Parathyroid adenoma (tissue), 2 donors: ENCODE results near the gene KDELR3.

Source experiments
- H2AFZ ChIP-seq: fragments of 300-600 bp; sonication (generic); one replicate; pipeline ENCODE4 v1.7.0; 2017; ENCODE audit warnings: antibody characterized with exemption, mild to moderate bottlenecking
- H3K27ac ChIP-seq: fragments of 300-600 bp; sonication (generic); one replicate; pipeline ENCODE4 v1.7.0; 2017
- H3K27me3 ChIP-seq: fragments of 300-600 bp; sonication (generic); one replicate; pipeline ENCODE4 v1.7.0; 2017; ENCODE audit warnings: low read length; ENCODE audit not compliant: control insufficient read depth, insufficient read depth
- H3K36me3 ChIP-seq: fragments of 300-600 bp; sonication (generic); one replicate; pipeline ENCODE4 v1.7.0; 2017; ENCODE audit warnings: low read length; ENCODE audit not compliant: control insufficient read depth, insufficient read depth
- H3K4me1 ChIP-seq: fragments of 300-600 bp; sonication (generic); one replicate; pipeline ENCODE4 v1.7.0; 2017; ENCODE audit warnings: control low read depth
- H3K4me2 ChIP-seq: fragments of 300-600 bp; sonication (generic); one replicate; pipeline ENCODE4 v1.7.0; 2017; ENCODE audit warnings: low read length
- H3K4me3 ChIP-seq: fragments of 300-600 bp; sonication (generic); one replicate; pipeline ENCODE4 v1.7.0; 2017; ENCODE audit warnings: low read depth, low read length
- H3K79me2 ChIP-seq: fragments of 300-600 bp; sonication (generic); one replicate; pipeline ENCODE4 v1.7.0; 2017; ENCODE audit warnings: control low read depth
- H3K9ac ChIP-seq: fragments of 300-600 bp; sonication (generic); one replicate; pipeline ENCODE4 v1.7.0; 2017; ENCODE audit warnings: mild to moderate bottlenecking
- H3K9me3 ChIP-seq: fragments of 300-600 bp; sonication (generic); one replicate; pipeline ENCODE4 v1.7.0; 2017; ENCODE audit warnings: low read length; ENCODE audit not compliant: control insufficient read depth
- CTCF ChIP-seq: fragments of 300-600 bp; sonication (generic); IDR thresholded peaks from one replicate; pipeline ENCODE4 v1.7.0; 2017; ENCODE audit warnings: antibody characterized with exemption, mild to moderate bottlenecking
- donor health status: primary hyperparathyroidism.

Gene KDELR3

GRCh38 chr22:38461057-38461413 lies 6.9 kb upstream of the KDELR3 start:
- Histone ChIP-seq H3K27ac (no peak overlapping the region), H3K4me3 (no peak overlapping the region)
- no peak for TF ChIP-seq CTCF

GRCh38 chr22:38461414-38462081 lies 6.3 kb upstream of the KDELR3 start:
- H3K9me3 ChIP-seq: no peaks in the 10 kb centered on the region
- no peak overlapping the region for H3K9ac ChIP-seq
- peak overlapping the region; percentile 54 for H3K4me2 ChIP-seq
- no peak overlapping the region for H3K27ac ChIP-seq
- peaks cover 2% of the 10 kb centered on the region for H3K4me1 ChIP-seq
- peak overlapping the region; percentile 46 for H2AFZ ChIP-seq
- H3K36me3 ChIP-seq: no peaks in the 10 kb centered on the region
- peak overlapping the region; percentile 27 for H3K4me3 ChIP-seq
- H3K79me2 ChIP-seq: no peaks in the 10 kb centered on the region
- no peak for TF ChIP-seq CTCF
- no peaks in the 10 kb centered on the region for H3K27me3 ChIP-seq

More at GRCh38 chr22:38461057-38461413, 6.9 kb upstream of the KDELR3 start:
- Histone ChIP-seq H3K4me2 (peak overlapping the region; percentile 54), H3K9ac (no peak overlapping the region), H2AFZ (peak overlapping the region; percentile 46), H3K9me3 (no peaks in the 10 kb centered on the region), H3K36me3 (no peaks in the 10 kb centered on the region), H3K79me2 (no peaks in the 10 kb centered on the region), H3K4me1 (peaks cover 2% of the 10 kb centered on the region), H3K27me3 (no peaks in the 10 kb centered on the region)

GRCh38 chr22:38462960-38463784 lies 4.7 kb upstream of the KDELR3 start:
- H3K36me3 ChIP-seq: no peaks in the 10 kb centered on the region
- no peaks in the 10 kb centered on the region for H3K27me3 ChIP-seq
- TF ChIP-seq CTCF: no peak
- H3K27ac ChIP-seq: no peak overlapping the region
- H3K9me3 ChIP-seq: no peaks in the 10 kb centered on the region
- peaks cover 2% of the 10 kb centered on the region for H3K4me1 ChIP-seq
- no peak overlapping the region for H3K4me2 ChIP-seq
- no peak overlapping the region for H3K9ac ChIP-seq
- H3K79me2 ChIP-seq: no peaks in the 10 kb centered on the region
- no peak overlapping the region for H3K4me3 ChIP-seq
- H2AFZ ChIP-seq: no peak overlapping the region

GRCh38 chr22:38464992-38465672 lies 2.8 kb upstream of the KDELR3 start:
- H3K27ac ChIP-seq: no peak overlapping the region
- H3K9ac ChIP-seq: no peak overlapping the region
- no peak overlapping the region for H2AFZ ChIP-seq
- peaks cover 2% of the 10 kb centered on the region for H3K4me1 ChIP-seq
- H3K9me3 ChIP-seq: no peaks in the 10 kb centered on the region
- no peaks in the 10 kb centered on the region for H3K79me2 ChIP-seq
- H3K36me3 ChIP-seq: no peaks in the 10 kb centered on the region
- no peaks in the 10 kb centered on the region for H3K27me3 ChIP-seq
- no peak for TF ChIP-seq CTCF
- no peak overlapping the region for H3K4me2 ChIP-seq
- no peak overlapping the region for H3K4me3 ChIP-seq
